ENCODE measurements around the gene IFNE. TPM values are rescaled to one million over a fixed set of nuclear protein-coding genes. Genes with fewer than 3 reads are reported as not detected.
"Not testable (repeated sequence)": the region's sequence is repeated elsewhere in the genome, so short reads cannot be mapped to it uniquely, and the experiment has no call there.

The IFNE gene
- total RNA-seq, 1 donor from 2014 or later = 2.0 TPM

GRCh38 chr9:21454149-21454548 lies 28.0 kb downstream of the IFNE start:
- Mint-ChIP-seq H3K9me3 (peaks cover 3% of the 10 kb centered on the region), H3K36me3 (peaks cover 9% of the 10 kb centered on the region), H3K4me3 (no peak overlapping the region), H3K27ac (no peak overlapping the region), H3K4me1 (peaks cover 14% of the 10 kb centered on the region), H3K27me3 (ENCODE audit: low read depth) (no peaks in the 10 kb centered on the region)
- DNase-seq (ENCODE audit: low spot score in 2 of 2, unreplicated experiment in 2 of 2) = no peak
- TF ChIP-seq CTCF (IDR thresholded peaks at IDR 0.05; ENCODE audit: unreplicated experiment) = no peak

GRCh38 chr9:21452681-21453080 lies 29.4 kb downstream of the IFNE start:
- Mint-ChIP-seq H3K27ac (no peak overlapping the region), H3K4me3 (no peak overlapping the region), H3K9me3 (no peaks in the 10 kb centered on the region), H3K4me1 (peaks cover 18% of the 10 kb centered on the region), H3K36me3 (peaks cover 4% of the 10 kb centered on the region), H3K27me3 (ENCODE audit: low read depth) (no peaks in the 10 kb centered on the region)
- DNase-seq (ENCODE audit: low spot score in 2 of 2, unreplicated experiment in 2 of 2) = no peak
- TF ChIP-seq CTCF (IDR thresholded peaks at IDR 0.05; ENCODE audit: unreplicated experiment) = no peak

- H3K9me3 Mint-ChIP-seq = no peaks in the 10 kb centered on the region
- TF ChIP-seq CTCF (IDR thresholded peaks at IDR 0.05; ENCODE audit: unreplicated experiment) = no peak
- H3K27me3 Mint-ChIP-seq (ENCODE audit: low read depth) = no peaks in the 10 kb centered on the region
- H3K4me3 Mint-ChIP-seq = no peak overlapping the region
- peaks cover 2% of the 10 kb centered on the region for H3K36me3 Mint-ChIP-seq
- H3K4me1 Mint-ChIP-seq = peaks cover 30% of the 10 kb centered on the region
- H3K27ac Mint-ChIP-seq = peak overlapping the region; percentile 40
- no peak for DNase-seq (ENCODE audit: low spot score in 2 of 2, unreplicated experiment in 2 of 2)
Observed at GRCh38 chr9:21450733-21451394, 31.2 kb downstream of the IFNE start.

GRCh38 chr9:21449312-21449711 lies 32.8 kb downstream of the IFNE start:
- H3K27me3 Mint-ChIP-seq (ENCODE audit: low read depth); H3K27ac Mint-ChIP-seq; H3K9me3 Mint-ChIP-seq; H3K36me3 Mint-ChIP-seq; DNase-seq (ENCODE audit: low spot score in 2 of 2, unreplicated experiment in 2 of 2); H3K4me3 Mint-ChIP-seq: not testable (repeated sequence)
- peaks cover 31% of the 10 kb centered on the region for H3K4me1 Mint-ChIP-seq

- no peak for TF ChIP-seq CTCF (IDR thresholded peaks at IDR 0.05; ENCODE audit: unreplicated experiment)
- peaks cover 6% of the 10 kb centered on the region for H3K36me3 Mint-ChIP-seq
- H3K4me1 Mint-ChIP-seq = peaks cover 17% of the 10 kb centered on the region
Observed at GRCh38 chr9:21443849-21444625, 38.1 kb downstream of the IFNE start.

GRCh38 chr9:21440139-21440538 lies 42.0 kb downstream of the IFNE start, which contains the start of gene IFNA1:
Gene IFNA1 (plus strand): TSS chr9:21440439. CDS start chr9:21440508, 69 bp downstream.
- H3K27ac Mint-ChIP-seq = no peak within 1 kb of the TSS
- TF ChIP-seq CTCF (IDR thresholded peaks at IDR 0.05; ENCODE audit: unreplicated experiment) = no peak
- no peak for DNase-seq (ENCODE audit: low spot score in 2 of 2, unreplicated experiment in 2 of 2)
- peaks cover 18% of the 10 kb centered on the region for H3K9me3 Mint-ChIP-seq
- H3K4me1 Mint-ChIP-seq = no peaks in the 10 kb centered on the region
- no peak within 1 kb of the TSS for H3K4me3 Mint-ChIP-seq
- no peaks in the 10 kb centered on the region for H3K27me3 Mint-ChIP-seq (ENCODE audit: low read depth)
- peaks cover 6% of the 10 kb centered on the region for H3K36me3 Mint-ChIP-seq

More at GRCh38 chr9:21443849-21444625, 38.1 kb downstream of the IFNE start:
- no peak for DNase-seq (ENCODE audit: low spot score in 2 of 2, unreplicated experiment in 2 of 2)
- Mint-ChIP-seq H3K9me3 (peaks cover 18% of the 10 kb centered on the region), H3K27me3 (ENCODE audit: low read depth) (no peaks in the 10 kb centered on the region), H3K27ac (no peak overlapping the region), H3K4me3 (no peak overlapping the region)

- not testable (repeated sequence) for H3K4me3 Mint-ChIP-seq; H3K4me1 Mint-ChIP-seq; H3K9me3 Mint-ChIP-seq; DNase-seq (ENCODE audit: low spot score in 2 of 2, unreplicated experiment in 2 of 2); H3K27me3 Mint-ChIP-seq (ENCODE audit: low read depth); H3K36me3 Mint-ChIP-seq; H3K27ac Mint-ChIP-seq
Observed at GRCh38 chr9:21435015-21435383, 47.1 kb downstream of the IFNE start.

Data from mesothelial cell of epicardium (in vitro differentiated cells).